K562 (cell line): ENCODE results near the gene SFMBT2. TPM values are rescaled to one million over a fixed set of nuclear protein-coding genes. Genes with fewer than 3 reads are reported as not detected.

ENCODE experiments used
- NELFE ChIP-seq: IDR thresholded peaks from 2 replicates; pipeline ENCODE4 v1.6.1; 2011; ENCODE audit warnings: mild to moderate bottlenecking; ENCODE audit not compliant: insufficient read depth, insufficient read length
- ZBTB1 ChIP-seq: sonication (generic); formaldehyde crosslinking; IDR thresholded peaks from 2 replicates; pipeline ENCODE4 v1.8.1; 2023; ENCODE audit warnings: missing genetic modification reagents, low read depth, mild to moderate bottlenecking, borderline replicate concordance
- ZBTB17 ChIP-seq: fragments of 450-650 bp; formaldehyde crosslinking; IDR thresholded peaks from 2 replicates; pipeline ENCODE4 v1.4.0; 2020; ENCODE audit warnings: mild to moderate bottlenecking
- ZNF174 ChIP-seq: fragments of 250-450 bp; sonication (Bioruptor Pico); IDR thresholded peaks from 2 replicates; pipeline ENCODE4 v1.4.0; 2020; ENCODE audit warnings: mild to moderate bottlenecking
- ZNF384 ChIP-seq: IDR thresholded peaks from 2 replicates; pipeline ENCODE4 v1.6.1; 2012; ENCODE audit warnings: low read depth, low read length, improper control_type of control experiment
- polyA plus RNA-seq, 8 experiments: library from polyadenylated mRNA; depleted of rRNA in 4 of 8; stranded (reverse) in 5 of 8; unstranded in 3 of 8; fragments of >200 nt; fragmentation: Nextera tagmentation in 2 of 8; fragmentation: Illumina TruSeq in 1 of 8; extraction: Ambion mirVana in 2 of 8; extraction: Trizol in 1 of 8; gene quantifications; 2 replicates each; pipeline versions ENCODE4 v1.2.1 to v1.2.3, GENCODE V29; 2011 to 2014; ENCODE audit warnings: inconsistent platforms in 1 of 8, missing spikeins in 1 of 8
- total RNA-seq, 7 experiments: library from RNA; depleted of rRNA in 6 of 7; stranded (reverse); fragments of >200 nt in 6 of 7; fragmentation: Illumina TruSeq in 2 of 7; extraction: Trizol in 2 of 7; gene quantifications; 2 replicates each; pipeline versions ENCODE4 v1.2.1 to v1.2.3, GENCODE V29; 2011 to 2021; ENCODE audit warnings: low replicate concordance in 1 of 7
- TF ChIP-seq, protein P1 (sequence below): fragments of 450-650 bp; IDR thresholded peaks from 2 replicates; pipeline ENCODE4 v1.6.1; 2016; ENCODE audit warnings: mild to moderate bottlenecking, moderate library complexity
- TF ChIP-seq, protein P2 (sequence below): sonication (generic); formaldehyde crosslinking; IDR thresholded peaks from 2 replicates; pipeline ENCODE4 v1.8.0; 2023; ENCODE audit warnings: mild to moderate bottlenecking, missing genetic modification reagents
- TF ChIP-seq, protein P3 (sequence below): IDR thresholded peaks from 2 replicates; pipeline ENCODE4 v1.6.1; 2012; ENCODE audit warnings: low read depth, low read length, improper control_type of control experiment, borderline replicate concordance

The SFMBT2 gene
- total and polyA plus RNA-seq, 9 of the 15 experiments (the other 6 are each of a cell fraction or from before 2014, with no cell fraction given): 1.2 to 13.6 (median 7.6) TPM

DNA sequence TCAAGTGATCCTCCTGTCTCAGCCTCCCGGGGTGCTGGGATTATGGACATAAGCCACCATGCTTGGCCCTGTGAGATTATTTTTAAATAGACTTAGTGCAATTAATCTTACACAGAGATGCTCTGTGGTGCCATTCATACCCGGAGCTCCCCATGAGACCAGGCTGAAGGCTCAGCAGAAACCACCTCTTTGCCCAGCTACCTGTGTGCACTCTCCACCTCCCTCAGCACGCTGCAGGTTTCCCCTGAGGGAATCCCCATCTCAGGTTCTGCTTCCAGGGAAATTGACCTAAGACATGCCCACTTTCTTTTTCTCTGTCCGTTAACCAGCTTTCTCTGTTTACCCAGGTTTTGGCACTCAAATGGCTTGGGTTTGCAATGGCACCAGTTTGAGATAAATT lies 260.5 kb downstream of the SFMBT2 start (continued):
- TF ChIP-seq, protein P1, sequence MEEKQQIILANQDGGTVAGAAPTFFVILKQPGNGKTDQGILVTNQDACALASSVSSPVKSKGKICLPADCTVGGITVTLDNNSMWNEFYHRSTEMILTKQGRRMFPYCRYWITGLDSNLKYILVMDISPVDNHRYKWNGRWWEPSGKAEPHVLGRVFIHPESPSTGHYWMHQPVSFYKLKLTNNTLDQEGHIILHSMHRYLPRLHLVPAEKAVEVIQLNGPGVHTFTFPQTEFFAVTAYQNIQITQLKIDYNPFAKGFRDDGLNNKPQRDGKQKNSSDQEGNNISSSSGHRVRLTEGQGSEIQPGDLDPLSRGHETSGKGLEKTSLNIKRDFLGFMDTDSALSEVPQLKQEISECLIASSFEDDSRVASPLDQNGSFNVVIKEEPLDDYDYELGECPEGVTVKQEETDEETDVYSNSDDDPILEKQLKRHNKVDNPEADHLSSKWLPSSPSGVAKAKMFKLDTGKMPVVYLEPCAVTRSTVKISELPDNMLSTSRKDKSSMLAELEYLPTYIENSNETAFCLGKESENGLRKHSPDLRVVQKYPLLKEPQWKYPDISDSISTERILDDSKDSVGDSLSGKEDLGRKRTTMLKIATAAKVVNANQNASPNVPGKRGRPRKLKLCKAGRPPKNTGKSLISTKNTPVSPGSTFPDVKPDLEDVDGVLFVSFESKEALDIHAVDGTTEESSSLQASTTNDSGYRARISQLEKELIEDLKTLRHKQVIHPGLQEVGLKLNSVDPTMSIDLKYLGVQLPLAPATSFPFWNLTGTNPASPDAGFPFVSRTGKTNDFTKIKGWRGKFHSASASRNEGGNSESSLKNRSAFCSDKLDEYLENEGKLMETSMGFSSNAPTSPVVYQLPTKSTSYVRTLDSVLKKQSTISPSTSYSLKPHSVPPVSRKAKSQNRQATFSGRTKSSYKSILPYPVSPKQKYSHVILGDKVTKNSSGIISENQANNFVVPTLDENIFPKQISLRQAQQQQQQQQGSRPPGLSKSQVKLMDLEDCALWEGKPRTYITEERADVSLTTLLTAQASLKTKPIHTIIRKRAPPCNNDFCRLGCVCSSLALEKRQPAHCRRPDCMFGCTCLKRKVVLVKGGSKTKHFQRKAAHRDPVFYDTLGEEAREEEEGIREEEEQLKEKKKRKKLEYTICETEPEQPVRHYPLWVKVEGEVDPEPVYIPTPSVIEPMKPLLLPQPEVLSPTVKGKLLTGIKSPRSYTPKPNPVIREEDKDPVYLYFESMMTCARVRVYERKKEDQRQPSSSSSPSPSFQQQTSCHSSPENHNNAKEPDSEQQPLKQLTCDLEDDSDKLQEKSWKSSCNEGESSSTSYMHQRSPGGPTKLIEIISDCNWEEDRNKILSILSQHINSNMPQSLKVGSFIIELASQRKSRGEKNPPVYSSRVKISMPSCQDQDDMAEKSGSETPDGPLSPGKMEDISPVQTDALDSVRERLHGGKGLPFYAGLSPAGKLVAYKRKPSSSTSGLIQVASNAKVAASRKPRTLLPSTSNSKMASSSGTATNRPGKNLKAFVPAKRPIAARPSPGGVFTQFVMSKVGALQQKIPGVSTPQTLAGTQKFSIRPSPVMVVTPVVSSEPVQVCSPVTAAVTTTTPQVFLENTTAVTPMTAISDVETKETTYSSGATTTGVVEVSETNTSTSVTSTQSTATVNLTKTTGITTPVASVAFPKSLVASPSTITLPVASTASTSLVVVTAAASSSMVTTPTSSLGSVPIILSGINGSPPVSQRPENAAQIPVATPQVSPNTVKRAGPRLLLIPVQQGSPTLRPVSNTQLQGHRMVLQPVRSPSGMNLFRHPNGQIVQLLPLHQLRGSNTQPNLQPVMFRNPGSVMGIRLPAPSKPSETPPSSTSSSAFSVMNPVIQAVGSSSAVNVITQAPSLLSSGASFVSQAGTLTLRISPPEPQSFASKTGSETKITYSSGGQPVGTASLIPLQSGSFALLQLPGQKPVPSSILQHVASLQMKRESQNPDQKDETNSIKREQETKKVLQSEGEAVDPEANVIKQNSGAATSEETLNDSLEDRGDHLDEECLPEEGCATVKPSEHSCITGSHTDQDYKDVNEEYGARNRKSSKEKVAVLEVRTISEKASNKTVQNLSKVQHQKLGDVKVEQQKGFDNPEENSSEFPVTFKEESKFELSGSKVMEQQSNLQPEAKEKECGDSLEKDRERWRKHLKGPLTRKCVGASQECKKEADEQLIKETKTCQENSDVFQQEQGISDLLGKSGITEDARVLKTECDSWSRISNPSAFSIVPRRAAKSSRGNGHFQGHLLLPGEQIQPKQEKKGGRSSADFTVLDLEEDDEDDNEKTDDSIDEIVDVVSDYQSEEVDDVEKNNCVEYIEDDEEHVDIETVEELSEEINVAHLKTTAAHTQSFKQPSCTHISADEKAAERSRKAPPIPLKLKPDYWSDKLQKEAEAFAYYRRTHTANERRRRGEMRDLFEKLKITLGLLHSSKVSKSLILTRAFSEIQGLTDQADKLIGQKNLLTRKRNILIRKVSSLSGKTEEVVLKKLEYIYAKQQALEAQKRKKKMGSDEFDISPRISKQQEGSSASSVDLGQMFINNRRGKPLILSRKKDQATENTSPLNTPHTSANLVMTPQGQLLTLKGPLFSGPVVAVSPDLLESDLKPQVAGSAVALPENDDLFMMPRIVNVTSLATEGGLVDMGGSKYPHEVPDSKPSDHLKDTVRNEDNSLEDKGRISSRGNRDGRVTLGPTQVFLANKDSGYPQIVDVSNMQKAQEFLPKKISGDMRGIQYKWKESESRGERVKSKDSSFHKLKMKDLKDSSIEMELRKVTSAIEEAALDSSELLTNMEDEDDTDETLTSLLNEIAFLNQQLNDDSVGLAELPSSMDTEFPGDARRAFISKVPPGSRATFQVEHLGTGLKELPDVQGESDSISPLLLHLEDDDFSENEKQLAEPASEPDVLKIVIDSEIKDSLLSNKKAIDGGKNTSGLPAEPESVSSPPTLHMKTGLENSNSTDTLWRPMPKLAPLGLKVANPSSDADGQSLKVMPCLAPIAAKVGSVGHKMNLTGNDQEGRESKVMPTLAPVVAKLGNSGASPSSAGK: no peak
- TF ChIP-seq, protein P2, sequence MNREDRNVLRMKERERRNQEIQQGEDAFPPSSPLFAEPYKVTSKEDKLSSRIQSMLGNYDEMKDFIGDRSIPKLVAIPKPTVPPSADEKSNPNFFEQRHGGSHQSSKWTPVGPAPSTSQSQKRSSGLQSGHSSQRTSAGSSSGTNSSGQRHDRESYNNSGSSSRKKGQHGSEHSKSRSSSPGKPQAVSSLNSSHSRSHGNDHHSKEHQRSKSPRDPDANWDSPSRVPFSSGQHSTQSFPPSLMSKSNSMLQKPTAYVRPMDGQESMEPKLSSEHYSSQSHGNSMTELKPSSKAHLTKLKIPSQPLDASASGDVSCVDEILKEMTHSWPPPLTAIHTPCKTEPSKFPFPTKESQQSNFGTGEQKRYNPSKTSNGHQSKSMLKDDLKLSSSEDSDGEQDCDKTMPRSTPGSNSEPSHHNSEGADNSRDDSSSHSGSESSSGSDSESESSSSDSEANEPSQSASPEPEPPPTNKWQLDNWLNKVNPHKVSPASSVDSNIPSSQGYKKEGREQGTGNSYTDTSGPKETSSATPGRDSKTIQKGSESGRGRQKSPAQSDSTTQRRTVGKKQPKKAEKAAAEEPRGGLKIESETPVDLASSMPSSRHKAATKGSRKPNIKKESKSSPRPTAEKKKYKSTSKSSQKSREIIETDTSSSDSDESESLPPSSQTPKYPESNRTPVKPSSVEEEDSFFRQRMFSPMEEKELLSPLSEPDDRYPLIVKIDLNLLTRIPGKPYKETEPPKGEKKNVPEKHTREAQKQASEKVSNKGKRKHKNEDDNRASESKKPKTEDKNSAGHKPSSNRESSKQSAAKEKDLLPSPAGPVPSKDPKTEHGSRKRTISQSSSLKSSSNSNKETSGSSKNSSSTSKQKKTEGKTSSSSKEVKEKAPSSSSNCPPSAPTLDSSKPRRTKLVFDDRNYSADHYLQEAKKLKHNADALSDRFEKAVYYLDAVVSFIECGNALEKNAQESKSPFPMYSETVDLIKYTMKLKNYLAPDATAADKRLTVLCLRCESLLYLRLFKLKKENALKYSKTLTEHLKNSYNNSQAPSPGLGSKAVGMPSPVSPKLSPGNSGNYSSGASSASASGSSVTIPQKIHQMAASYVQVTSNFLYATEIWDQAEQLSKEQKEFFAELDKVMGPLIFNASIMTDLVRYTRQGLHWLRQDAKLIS: no peak
- TF ChIP-seq ZNF174 (CRISPR knock-in tag) (no peak), ZNF384 (no peak), ZBTB17 (CRISPR knock-in tag) (no peak), ZBTB1 (no peak), NELFE (no peak)
- TF ChIP-seq, protein P3, sequence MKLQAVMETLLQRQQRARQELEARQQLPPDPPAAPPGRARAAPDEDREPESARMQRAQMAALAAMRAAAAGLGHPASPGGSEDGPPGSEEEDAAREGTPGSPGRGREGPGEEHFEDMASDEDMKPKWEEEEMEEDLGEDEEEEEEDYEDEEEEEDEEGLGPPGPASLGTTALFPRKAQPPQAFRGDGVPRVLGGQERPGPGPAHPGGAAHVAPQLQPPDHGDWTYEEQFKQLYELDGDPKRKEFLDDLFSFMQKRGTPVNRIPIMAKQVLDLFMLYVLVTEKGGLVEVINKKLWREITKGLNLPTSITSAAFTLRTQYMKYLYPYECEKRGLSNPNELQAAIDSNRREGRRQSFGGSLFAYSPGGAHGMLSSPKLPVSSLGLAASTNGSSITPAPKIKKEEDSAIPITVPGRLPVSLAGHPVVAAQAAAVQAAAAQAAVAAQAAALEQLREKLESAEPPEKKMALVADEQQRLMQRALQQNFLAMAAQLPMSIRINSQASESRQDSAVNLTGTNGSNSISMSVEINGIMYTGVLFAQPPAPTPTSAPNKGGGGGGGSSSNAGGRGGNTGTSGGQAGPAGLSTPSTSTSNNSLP: no peak
